ENCODE results near the gene MAPK4.

The MAPK4 gene

DNA sequence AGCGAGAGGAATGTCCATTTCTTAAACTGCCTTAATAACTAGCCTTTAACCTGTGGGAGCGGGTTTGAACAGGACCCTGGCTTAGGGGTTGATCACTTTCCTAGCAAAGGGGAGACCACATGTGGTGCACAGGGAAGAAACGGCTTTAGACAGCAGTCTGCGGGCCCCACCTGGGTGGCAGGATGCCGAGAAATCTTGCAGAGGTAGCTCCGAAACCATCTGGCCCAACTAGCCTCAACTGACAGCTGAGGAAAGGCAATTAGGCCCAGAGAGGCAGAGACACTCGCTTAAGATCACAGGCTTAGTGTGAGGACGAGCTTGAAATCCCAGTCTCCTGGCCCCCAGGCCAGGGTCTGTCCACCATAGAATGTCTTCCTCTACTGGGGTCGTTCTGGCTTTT is 170.1 kb downstream of the MAPK4 start:
- DNase-seq (ENCODE audit: low read depth in 2 of 2), result no peak
- TF ChIP-seq, protein P1, sequence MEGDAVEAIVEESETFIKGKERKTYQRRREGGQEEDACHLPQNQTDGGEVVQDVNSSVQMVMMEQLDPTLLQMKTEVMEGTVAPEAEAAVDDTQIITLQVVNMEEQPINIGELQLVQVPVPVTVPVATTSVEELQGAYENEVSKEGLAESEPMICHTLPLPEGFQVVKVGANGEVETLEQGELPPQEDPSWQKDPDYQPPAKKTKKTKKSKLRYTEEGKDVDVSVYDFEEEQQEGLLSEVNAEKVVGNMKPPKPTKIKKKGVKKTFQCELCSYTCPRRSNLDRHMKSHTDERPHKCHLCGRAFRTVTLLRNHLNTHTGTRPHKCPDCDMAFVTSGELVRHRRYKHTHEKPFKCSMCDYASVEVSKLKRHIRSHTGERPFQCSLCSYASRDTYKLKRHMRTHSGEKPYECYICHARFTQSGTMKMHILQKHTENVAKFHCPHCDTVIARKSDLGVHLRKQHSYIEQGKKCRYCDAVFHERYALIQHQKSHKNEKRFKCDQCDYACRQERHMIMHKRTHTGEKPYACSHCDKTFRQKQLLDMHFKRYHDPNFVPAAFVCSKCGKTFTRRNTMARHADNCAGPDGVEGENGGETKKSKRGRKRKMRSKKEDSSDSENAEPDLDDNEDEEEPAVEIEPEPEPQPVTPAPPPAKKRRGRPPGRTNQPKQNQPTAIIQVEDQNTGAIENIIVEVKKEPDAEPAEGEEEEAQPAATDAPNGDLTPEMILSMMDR (IDR thresholded peaks at IDR 0.05; ENCODE audit: low read depth, low read length), result no peak
- H3K4me3 ChIP-seq (replicated peaks in 1 of 2; ENCODE audit: low read depth in 2 of 2, low read length in 2 of 2), result no peak overlapping the region

DNA sequence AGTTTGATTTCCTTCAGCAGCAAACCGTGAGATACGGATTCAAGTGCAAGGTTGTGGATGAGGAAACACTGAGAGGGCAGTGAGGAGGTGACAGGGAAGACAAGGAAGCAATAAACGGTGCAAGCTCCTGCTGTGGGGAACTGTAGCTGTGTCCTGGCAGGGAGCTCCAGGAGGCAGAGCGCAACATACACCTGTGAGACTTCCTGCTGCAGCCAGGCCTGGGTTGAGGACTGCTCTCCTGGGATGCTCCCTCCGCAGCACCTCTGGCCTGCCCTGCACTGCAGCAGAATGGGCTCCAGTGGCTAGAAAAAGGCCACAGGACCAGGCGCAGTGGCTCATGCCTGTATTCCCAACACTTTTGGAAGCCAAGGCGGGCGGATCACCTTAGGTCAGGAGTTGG is 174.5 kb downstream of the MAPK4 start:
- no peak for DNase-seq (ENCODE audit: low read depth in 2 of 2)
- TF ChIP-seq, protein P1 (IDR thresholded peaks at IDR 0.05; ENCODE audit: low read depth, low read length), result no peak

DNA sequence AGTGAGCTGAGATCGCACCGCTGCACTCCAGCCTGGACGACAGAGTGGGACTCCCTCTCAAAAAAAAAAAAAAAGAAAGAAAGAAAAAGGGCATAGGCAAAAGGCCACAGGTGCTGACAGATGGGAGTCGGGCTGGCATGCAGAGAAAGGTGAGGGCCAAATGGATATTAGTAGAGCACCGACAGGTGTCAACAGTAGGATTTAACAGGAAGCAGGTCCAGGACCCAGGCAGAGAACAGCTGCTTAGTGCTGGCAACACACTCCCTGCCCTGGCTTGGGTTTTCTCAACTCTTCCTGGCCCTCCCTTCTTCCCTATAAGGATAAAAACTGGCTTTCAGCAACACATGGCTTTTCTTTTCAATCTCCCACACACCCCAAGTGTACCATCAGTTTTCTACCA is 175.0 kb downstream of the MAPK4 start:
- TF ChIP-seq, protein P1 (IDR thresholded peaks at IDR 0.05; ENCODE audit: low read depth, low read length), result no peak
- DNase-seq (ENCODE audit: low read depth in 2 of 2), result no peak
- H3K4me3 ChIP-seq (replicated peaks in 1 of 2; ENCODE audit: low read depth in 2 of 2, low read length in 2 of 2), result no peak overlapping the region

More for the DNA sequence above, 174.5 kb downstream of the MAPK4 start:
- H3K4me3 ChIP-seq (replicated peaks in 1 of 2; ENCODE audit: low read depth in 2 of 2, low read length in 2 of 2), result no peak overlapping the region

DNA sequence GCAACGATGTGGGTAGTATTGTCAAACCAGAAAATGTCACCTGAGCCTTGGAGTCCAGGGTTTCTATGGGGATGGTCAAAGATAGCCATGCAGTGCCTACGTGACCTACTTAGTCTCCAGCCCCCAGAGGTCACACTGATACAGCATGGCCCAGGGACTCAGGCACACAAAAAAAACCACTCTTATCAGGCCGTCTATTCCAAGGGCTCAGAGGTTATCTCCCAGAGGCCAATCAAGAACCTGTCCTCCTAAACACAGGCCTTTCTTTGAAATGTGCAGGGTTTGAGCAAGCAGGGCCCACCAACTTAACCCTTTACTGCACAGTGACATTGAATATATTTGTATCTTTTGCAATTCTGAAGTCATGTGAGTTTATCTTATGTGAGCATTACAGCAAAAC is 177.2 kb downstream of the MAPK4 start:
- TF ChIP-seq, protein P1 (IDR thresholded peaks at IDR 0.05; ENCODE audit: low read depth, low read length), result no peak
- no peak overlapping the region for H3K4me3 ChIP-seq (replicated peaks in 1 of 2; ENCODE audit: low read depth in 2 of 2, low read length in 2 of 2)
- DNase-seq (ENCODE audit: low read depth in 2 of 2), result no peak

DNA sequence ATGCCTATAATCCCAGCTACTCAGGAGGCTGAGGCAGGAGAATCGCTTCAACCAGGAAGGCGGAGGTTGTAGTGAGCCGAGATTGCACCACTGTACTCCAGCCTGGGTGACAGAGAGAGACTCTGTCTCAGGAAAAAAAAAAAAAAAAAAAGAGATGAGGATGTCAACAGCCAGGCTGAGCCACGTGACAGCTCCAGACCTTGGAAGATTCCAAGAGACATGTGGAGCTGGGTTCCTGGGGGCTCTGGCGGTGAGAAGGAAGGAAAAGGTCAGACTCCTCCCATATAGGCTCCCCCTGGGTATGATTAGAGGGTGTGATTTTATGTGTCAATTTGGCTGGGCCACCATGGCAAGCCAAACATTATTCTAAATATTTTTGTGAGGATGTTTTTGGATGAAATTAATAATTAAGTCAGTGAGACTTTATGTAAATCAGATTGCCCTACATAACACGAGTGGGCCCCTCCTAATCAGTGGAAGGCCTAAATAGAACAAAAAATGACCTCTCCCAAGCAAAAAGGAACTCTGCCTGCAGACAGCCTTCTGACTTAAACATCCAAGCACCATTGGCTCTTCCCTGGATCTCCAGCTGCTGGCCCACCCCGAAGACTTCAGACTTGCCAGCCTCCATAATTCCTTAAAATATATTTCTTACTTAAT is 178.3 kb downstream of the MAPK4 start:
- DNase-seq (ENCODE audit: low read depth in 2 of 2), result no peak
- TF ChIP-seq, protein P1 (IDR thresholded peaks at IDR 0.05; ENCODE audit: low read depth, low read length), result no peak
- no peak overlapping the region for H3K4me3 ChIP-seq (replicated peaks in 1 of 2; ENCODE audit: low read depth in 2 of 2, low read length in 2 of 2)

DNA sequence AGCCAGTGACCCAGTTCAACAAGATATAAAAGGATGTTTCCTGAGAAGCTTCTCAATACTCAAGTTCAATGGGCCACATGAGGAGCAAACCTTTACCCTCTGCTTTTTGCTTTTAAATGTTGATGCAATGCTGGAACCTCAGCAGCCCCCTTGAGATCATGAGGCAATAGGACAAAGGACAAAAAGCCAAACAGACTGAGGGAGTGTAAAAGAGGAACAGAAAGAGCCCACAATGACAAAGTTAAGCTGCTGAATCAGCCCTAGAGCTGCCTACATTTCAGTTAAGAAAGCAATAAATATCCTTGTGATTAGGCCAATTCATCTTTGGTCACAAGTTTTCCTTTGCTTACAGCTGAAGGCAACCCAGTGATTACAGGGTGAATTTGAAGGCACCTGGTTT is 183.1 kb downstream of the MAPK4 start:
- no peak for DNase-seq (ENCODE audit: low read depth in 2 of 2)
- TF ChIP-seq, protein P1 (IDR thresholded peaks at IDR 0.05; ENCODE audit: low read depth, low read length), result no peak
- no peak overlapping the region for H3K4me3 ChIP-seq (replicated peaks in 1 of 2; ENCODE audit: low read depth in 2 of 2, low read length in 2 of 2)

DNA sequence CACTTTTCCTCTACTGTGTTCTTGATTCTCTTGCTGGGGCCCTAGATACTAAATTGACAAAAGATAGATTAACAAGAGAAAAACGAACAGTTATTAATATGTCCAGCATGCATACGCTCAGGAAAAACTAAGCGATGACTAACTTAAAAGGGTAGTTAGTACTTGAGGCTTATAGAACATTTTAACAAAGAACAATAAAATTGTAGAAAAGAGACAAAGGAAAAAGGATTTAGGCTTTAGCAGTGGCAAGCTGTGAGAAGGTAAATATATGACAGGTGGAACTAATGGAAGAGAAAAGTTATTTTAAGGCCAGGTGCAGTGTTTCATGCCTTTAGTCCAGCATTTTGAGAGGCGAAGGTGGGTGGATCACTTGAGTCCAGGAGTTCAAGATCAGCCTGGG is 184.4 kb downstream of the MAPK4 start:
- TF ChIP-seq, protein P1 (IDR thresholded peaks at IDR 0.05; ENCODE audit: low read depth, low read length), result no peak
- no peak overlapping the region for H3K4me3 ChIP-seq (replicated peaks in 1 of 2; ENCODE audit: low read depth in 2 of 2, low read length in 2 of 2)
- DNase-seq (ENCODE audit: low read depth in 2 of 2), result no peak

Measured in cardiac fibroblast (primary cell).